Panc1 (cell line): ENCODE results near the gene PRDX6. TPM values are rescaled to one million over a fixed set of nuclear protein-coding genes. Genes with fewer than 3 reads are reported as not detected.

Experiments used
- ATAC-seq: fragments of 200-7000 bp; cut with Tn5 transposase; 2 replicates; pipeline ENCODE4 v1.9.1; 2020; ENCODE audit warnings: mild to moderate bottlenecking, moderate library complexity
- BruUV-seq: library from RNA; stranded (reverse); fragments of 400-500 nt; replicated peaks from 2 replicates; lab custom pipeline; 2021; lab: Mats Ljungman, UMichigan
- CTCF ChIA-PET: fragments of 300-600 bp; sonication (Branson Sonifier 250); formaldehyde crosslinking; loops from one replicate; lab custom pipeline; 2022; ENCODE audit warnings: antibody characterized with exemption; lab: Charles Lee
- POLR2A ChIA-PET: fragments of 300-600 bp; sonication (Branson Sonifier 250); formaldehyde crosslinking; loops from one replicate; lab custom pipeline; 2022; ENCODE audit warnings: antibody characterized with exemption; lab: Charles Lee
- DNase-seq: peaks from one replicate; pipeline ENCODE4 v3.0.0-alpha.2; 2010; ENCODE audit warnings: low read depth, low spot score
- H3K27ac ChIP-seq: 2 replicates; pipeline ENCODE4 v1.5.1; 2011; ENCODE audit warnings: mild to moderate bottlenecking, low read length, inconsistent platforms
- H3K27me3 ChIP-seq: fragments of 200-500 bp; sonication (Bioruptor generic); 2 replicates; pipeline ENCODE4 v1.6.0; 2014; ENCODE audit warnings: low read length, inconsistent platforms; ENCODE audit not compliant: control insufficient read depth, insufficient read depth
- H3K36me3 ChIP-seq: fragments of 200-500 bp; sonication (Bioruptor generic); 2 replicates; pipeline ENCODE4 v1.5.1; 2014; ENCODE audit warnings: inconsistent platforms, mild to moderate bottlenecking, low read length, moderate library complexity; ENCODE audit not compliant: control insufficient read depth, insufficient read depth
- H3K4me1 ChIP-seq: 2 replicates; pipeline ENCODE4 v1.5.1; 2011; ENCODE audit warnings: inconsistent platforms, mild to moderate bottlenecking, low read length, moderate library complexity; ENCODE audit not compliant: control insufficient read depth, insufficient read depth
- H3K4me3 ChIP-seq, 2 experiments: 2 replicates each; pipeline ENCODE4 v1.5.1; 2011 to 2012; ENCODE audit warnings: low read depth in 2 of 2, low read length in 2 of 2, mild to moderate bottlenecking in 2 of 2, inconsistent platforms in 1 of 2, moderate library complexity in 1 of 2
- H3K9me3 ChIP-seq: fragments of 200-500 bp; sonication (Bioruptor generic); 2 replicates; pipeline ENCODE4 v1.5.1; 2014; ENCODE audit warnings: low read depth, mild to moderate bottlenecking, inconsistent platforms, low read length, moderate library complexity; ENCODE audit not compliant: control insufficient read depth, insufficient read depth
- CTCF ChIP-seq: fragments of 450-650 bp; IDR thresholded peaks from 2 replicates; pipeline ENCODE4 v1.5.1; 2017; ENCODE audit warnings: mild to moderate bottlenecking
- POLR2AphosphoS5 ChIP-seq: IDR thresholded peaks from 2 replicates; pipeline ENCODE4 v1.6.1; 2012; ENCODE audit warnings: mild to moderate bottlenecking, low read depth, low read length, moderate library complexity
- REST ChIP-seq, 2 experiments: IDR thresholded peaks; 2 replicates each; pipeline ENCODE4 v1.6.1; 2011 to 2012; ENCODE audit warnings: low read depth in 2 of 2, control low read depth in 1 of 2, low read length in 1 of 2, mild to moderate bottlenecking in 1 of 2, moderate library complexity in 1 of 2; ENCODE audit not compliant: insufficient read depth in 1 of 2
- SIN3A ChIP-seq: IDR thresholded peaks from 2 replicates; pipeline ENCODE4 v1.6.1; 2012; ENCODE audit warnings: low read depth, mild to moderate bottlenecking, low read length, moderate library complexity, borderline replicate concordance; ENCODE audit not compliant: insufficient read depth
- TCF7L2 ChIP-seq: IDR thresholded peaks from 2 replicates; pipeline ENCODE4 v1.6.1; 2011; ENCODE audit warnings: mild to moderate bottlenecking, low read depth, low read length, inconsistent platforms
- in situ Hi-C: cut with HindIII; loops from 2 replicates; pipeline ENCODE4 v1.10.0; 2016; ENCODE audit warnings: low sequenced_read_pairs, low pct_unique_long_range_greater_than_20kb
- intact Hi-C: fragments of 100-400 bp; cut with micrococcal nuclease; formaldehyde crosslinking; loops from one replicate; pipeline ENCODE4 v1.10.0; 2022; ENCODE audit not compliant: unreplicated experiment
- total RNA-seq: library from RNA; stranded (reverse); gene quantifications from one replicate; pipeline ENCODE4 v1.2.1, GENCODE V29; 2021; ENCODE audit not compliant: unreplicated experiment

Gene PRDX6
- total RNA-seq, 1 experiment from 2014 or later, result 157 TPM

- intact Hi-C loops, result no loop called here
- Histone ChIP-seq H3K4me3 (no peak overlapping the region), H3K36me3 (peaks cover 53% of the 10 kb centered on the region), H3K9me3 (no peaks in the 10 kb centered on the region), H3K27me3 (no peaks in the 10 kb centered on the region), H3K4me1 (peaks cover 15% of the 10 kb centered on the region), H3K27ac (no peak overlapping the region)
- DNase-seq (no peak), ATAC-seq (no peak)
- POLR2A ChIA-PET, result no interaction called here
- CTCF ChIA-PET, result no interaction called here
- in situ Hi-C loops, result no loop called here
- TF ChIP-seq TCF7L2, result no peak
- no peak for TF ChIP-seq SIN3A
- TF ChIP-seq POLR2AphosphoS5, result no peak
- TF ChIP-seq CTCF, result no peak
- no peak for TF ChIP-seq REST (IDR thresholded peaks at IDR 0.05; ENCODE audit: insufficient read depth in 1 of 2, low read depth in 2 of 2, low read length in 1 of 2)
- no TSS peak for BruUV-seq
These were observed 4.1 kb downstream of the PRDX6 start for GRCh38 chr1:173481195-173481772.

- ATAC-seq (no peak), DNase-seq (no peak)
- no TSS peak for BruUV-seq
- POLR2A ChIA-PET, result no interaction called here
- in situ Hi-C loops, result no loop called here
- H3K27ac ChIP-seq, result no peak overlapping the region
- intact Hi-C loops, result no loop called here
- H3K36me3 ChIP-seq, result peaks cover 57% of the 10 kb centered on the region
- no peaks in the 10 kb centered on the region for H3K27me3 ChIP-seq
- TF ChIP-seq POLR2AphosphoS5, result no peak
- H3K9me3 ChIP-seq, result no peaks in the 10 kb centered on the region
- CTCF ChIA-PET, result no interaction called here
- peaks cover 13% of the 10 kb centered on the region for H3K4me1 ChIP-seq
- no peak overlapping the region for H3K4me3 ChIP-seq
These were observed 5.5 kb downstream of the PRDX6 start for GRCh38 chr1:173482683-173483082.

- H3K27me3 ChIP-seq, result no peaks in the 10 kb centered on the region
- ChIA-PET CTCF (no interaction called here), POLR2A (no interaction called here)
- DNase-seq, result no peak
- ATAC-seq, result no peak
- peaks cover 62% of the 10 kb centered on the region for H3K36me3 ChIP-seq
- BruUV-seq, result no TSS peak
- H3K4me1 ChIP-seq, result peaks cover 4% of the 10 kb centered on the region
- H3K4me3 ChIP-seq, result no peak overlapping the region
- in situ Hi-C loops (no loop called here), intact Hi-C loops (no loop called here)
- H3K9me3 ChIP-seq, result no peaks in the 10 kb centered on the region
- TF ChIP-seq TCF7L2 (no peak), REST (IDR thresholded peaks at IDR 0.05; ENCODE audit: insufficient read depth in 1 of 2, low read depth in 2 of 2, low read length in 1 of 2) (no peak), POLR2AphosphoS5 (no peak), CTCF (no peak), SIN3A (no peak)
- no peak overlapping the region for H3K27ac ChIP-seq
These were observed 7.1 kb downstream of the PRDX6 start for GRCh38 chr1:173484276-173484675.
